ENCODE data around the gene ELMOD3. TPM values are rescaled to one million over a fixed set of nuclear protein-coding genes. Genes with fewer than 3 reads are reported as not detected.
"Not testable (repeated sequence)": the region's sequence is repeated elsewhere in the genome, so short reads cannot be mapped to it uniquely, and the experiment has no call there.

Gene ELMOD3
- total RNA-seq = 10 to 100 TPM; 19.3 to 23.7 TPM

- Mint-ChIP-seq H3K4me3 (peak within 1 kb of the TSS; percentile 98 to 99), H3K36me3 (ENCODE audit: insufficient read depth in 2 of 2) (peaks cover 9 to 14% of the 10 kb centered on the region in 2 donors), H3K9me3 (no peaks in the 10 kb centered on the region), H3K4me1 (ENCODE audit: low read depth) (peaks cover 47% of the 10 kb centered on the region), H3K27ac (peak within 1 kb of the TSS; percentile 97), H3K27me3 (ENCODE audit: low read depth) (no peaks in the 10 kb centered on the region)
- ATAC-seq (replicated peaks in 1 of 2) (peak; percentile 99), DNase-seq (peak; percentile 96 to 99)
Measured at GRCh38 chr2:85354286-85355072, at the start of gene ELMOD3, which contains the start of gene RETSAT. Gene ELMOD3, plus strand, starts transcription at chr2:85354769. Its CDS starts 2,430 bp downstream, at chr2:85357199. Gene RETSAT, minus strand, starts transcription at chr2:85354528. Its CDS starts 21 bp downstream, at chr2:85354507.

GRCh38 chr2:85307527-85307897 is 47.1 kb upstream of the ELMOD3 start:
- Mint-ChIP-seq H3K27me3 (ENCODE audit: low read depth) (no peaks in the 10 kb centered on the region), H3K9me3 (no peaks in the 10 kb centered on the region), H3K27ac (peak overlapping the region; percentile 90), H3K4me1 (ENCODE audit: low read depth) (peaks cover 38% of the 10 kb centered on the region), H3K36me3 (ENCODE audit: insufficient read depth in 2 of 2) (no peaks in the 10 kb centered on the region), H3K4me3 (peak overlapping the region; percentile 71 to 76)
- DNase-seq (no peak), ATAC-seq (replicated peaks in 1 of 2) (no peak)

- Mint-ChIP-seq H3K27ac (no peak overlapping the region), H3K9me3 (no peaks in the 10 kb centered on the region), H3K36me3 (ENCODE audit: insufficient read depth in 2 of 2) (no peaks in the 10 kb centered on the region), H3K27me3 (ENCODE audit: low read depth) (no peaks in the 10 kb centered on the region), H3K4me3 (no peak overlapping the region), H3K4me1 (ENCODE audit: low read depth) (peaks cover 38% of the 10 kb centered on the region)
- no peak for DNase-seq
- no peak for ATAC-seq (replicated peaks in 1 of 2)
Measured at GRCh38 chr2:85308201-85308600, 46.4 kb upstream of the ELMOD3 start.

- Mint-ChIP-seq H3K9me3 (no peaks in the 10 kb centered on the region), H3K36me3 (ENCODE audit: insufficient read depth in 2 of 2) (no peaks in the 10 kb centered on the region), H3K4me3 (peak overlapping the region; percentile 78 to 87), H3K27me3 (ENCODE audit: low read depth) (no peaks in the 10 kb centered on the region), H3K27ac (peak overlapping the region; percentile 89), H3K4me1 (ENCODE audit: low read depth) (peaks cover 38% of the 10 kb centered on the region)
- ATAC-seq (replicated peaks in 1 of 2) (peak; percentile 37 to 58), DNase-seq (no peak)
Measured at GRCh38 chr2:85308896-85309555, 45.5 kb upstream of the ELMOD3 start.

- Mint-ChIP-seq H3K4me1 (ENCODE audit: low read depth) (peaks cover 42% of the 10 kb centered on the region), H3K4me3 (peak overlapping the region; percentile 78 to 87), H3K27me3 (ENCODE audit: low read depth) (no peaks in the 10 kb centered on the region), H3K9me3 (no peaks in the 10 kb centered on the region), H3K36me3 (ENCODE audit: insufficient read depth in 2 of 2) (peaks cover 0 to 4% of the 10 kb centered on the region in 2 donors), H3K27ac (peak overlapping the region; percentile 89)
- DNase-seq (no peak), ATAC-seq (replicated peaks in 1 of 2) (peak; percentile 25 to 30)
Measured at GRCh38 chr2:85309699-85310321, 44.8 kb upstream of the ELMOD3 start.

- peaks cover 0 to 4% of the 10 kb centered on the region in 2 donors for H3K36me3 Mint-ChIP-seq (ENCODE audit: insufficient read depth in 2 of 2)
- no peak for ATAC-seq (replicated peaks in 1 of 2)
- H3K27ac Mint-ChIP-seq = peak overlapping the region; percentile 89
- H3K27me3 Mint-ChIP-seq (ENCODE audit: low read depth) = no peaks in the 10 kb centered on the region
- H3K9me3 Mint-ChIP-seq = no peaks in the 10 kb centered on the region
- DNase-seq = no peak
- H3K4me3 Mint-ChIP-seq = peak overlapping the region; percentile 78 to 87
- peaks cover 40% of the 10 kb centered on the region for H3K4me1 Mint-ChIP-seq (ENCODE audit: low read depth)
Measured at GRCh38 chr2:85310330-85310729, 44.2 kb upstream of the ELMOD3 start.

- Mint-ChIP-seq H3K4me3 (no peak overlapping the region), H3K9me3 (no peaks in the 10 kb centered on the region), H3K4me1 (ENCODE audit: low read depth) (peaks cover 35% of the 10 kb centered on the region), H3K36me3 (ENCODE audit: insufficient read depth in 2 of 2) (peaks cover 5 to 13% of the 10 kb centered on the region in 2 donors), H3K27ac (peak overlapping the region; percentile 28), H3K27me3 (ENCODE audit: low read depth) (no peaks in the 10 kb centered on the region)
- DNase-seq = no peak
- no peak for ATAC-seq (replicated peaks in 1 of 2)
Measured at GRCh38 chr2:85312404-85312803, 42.2 kb upstream of the ELMOD3 start.

GRCh38 chr2:85314884-85315242 is 39.7 kb upstream of the ELMOD3 start:
- DNase-seq (no peak), ATAC-seq (replicated peaks in 1 of 2) (no peak)
- no peak overlapping the region for H3K27ac Mint-ChIP-seq
- no peaks in the 10 kb centered on the region for H3K9me3 Mint-ChIP-seq
- peaks cover 38% of the 10 kb centered on the region for H3K4me1 Mint-ChIP-seq (ENCODE audit: low read depth)
- H3K36me3 Mint-ChIP-seq (ENCODE audit: insufficient read depth in 2 of 2) = peaks cover 10 to 21% of the 10 kb centered on the region in 2 donors
- no peak overlapping the region for H3K4me3 Mint-ChIP-seq
- no peaks in the 10 kb centered on the region for H3K27me3 Mint-ChIP-seq (ENCODE audit: low read depth)

- DNase-seq; H3K9me3 Mint-ChIP-seq; H3K27ac Mint-ChIP-seq; H3K27me3 Mint-ChIP-seq (ENCODE audit: low read depth); H3K4me3 Mint-ChIP-seq; ATAC-seq (replicated peaks in 1 of 2): not testable (repeated sequence)
- Mint-ChIP-seq H3K36me3 (ENCODE audit: insufficient read depth in 2 of 2) (peaks cover 16 to 32% of the 10 kb centered on the region in 2 donors), H3K4me1 (ENCODE audit: low read depth) (peaks cover 39% of the 10 kb centered on the region)
Measured at GRCh38 chr2:85315921-85316320, 38.6 kb upstream of the ELMOD3 start.

- ATAC-seq (replicated peaks in 1 of 2) = peak; percentile 90 to 94
- peak overlapping the region; percentile 44 for H3K27ac Mint-ChIP-seq
- H3K4me1 Mint-ChIP-seq (ENCODE audit: low read depth) = peaks cover 64% of the 10 kb centered on the region
- peaks cover 19 to 55% of the 10 kb centered on the region in 2 donors for H3K36me3 Mint-ChIP-seq (ENCODE audit: insufficient read depth in 2 of 2)
- DNase-seq = peak; percentile 54 to 56
- no peaks in the 10 kb centered on the region for H3K9me3 Mint-ChIP-seq
- no peaks in the 10 kb centered on the region for H3K27me3 Mint-ChIP-seq (ENCODE audit: low read depth)
- peak overlapping the region; percentile 15 to 98 for H3K4me3 Mint-ChIP-seq
Measured at GRCh38 chr2:85318222-85319074, 36.1 kb upstream of the ELMOD3 start.

GRCh38 chr2:85319796-85320195 is 34.8 kb upstream of the ELMOD3 start:
- Mint-ChIP-seq H3K27me3 (ENCODE audit: low read depth) (no peaks in the 10 kb centered on the region), H3K4me3 (peak overlapping the region; percentile 15 to 98), H3K4me1 (ENCODE audit: low read depth) (peaks cover 73% of the 10 kb centered on the region), H3K9me3 (no peaks in the 10 kb centered on the region), H3K27ac (peak overlapping the region; percentile 44), H3K36me3 (ENCODE audit: insufficient read depth in 2 of 2) (peaks cover 24 to 61% of the 10 kb centered on the region in 2 donors)
- DNase-seq (no peak), ATAC-seq (replicated peaks in 1 of 2) (no peak)

- H3K4me3 Mint-ChIP-seq = peak overlapping the region; percentile 98
- peaks cover 75% of the 10 kb centered on the region for H3K4me1 Mint-ChIP-seq (ENCODE audit: low read depth)
- no peaks in the 10 kb centered on the region for H3K27me3 Mint-ChIP-seq (ENCODE audit: low read depth)
- H3K9me3 Mint-ChIP-seq = no peaks in the 10 kb centered on the region
- DNase-seq (no peak), ATAC-seq (replicated peaks in 1 of 2) (no peak)
- peak overlapping the region; percentile 81 for H3K27ac Mint-ChIP-seq
- H3K36me3 Mint-ChIP-seq (ENCODE audit: insufficient read depth in 2 of 2) = peaks cover 35 to 81% of the 10 kb centered on the region in 2 donors
Measured at GRCh38 chr2:85323351-85323987, 31.1 kb upstream of the ELMOD3 start.
